ENCODE measurements around the gene LRP2. TPM values are rescaled to one million over a fixed set of nuclear protein-coding genes. Genes with fewer than 3 reads are reported as not detected.

LRP2 gene
- total and polyA plus RNA-seq, 4 donors, result 0.19 to 5.7 (median 0.40) TPM

GRCh38 chr2:169081551-169081950, 280.8 kb downstream of the LRP2 start:
- Histone ChIP-seq H3K9me3 (ENCODE audit: control insufficient read depth in 4 of 4, low read length in 3 of 4) (no peaks in the 10 kb centered on the region), H3K4me1 (ENCODE audit: control insufficient read depth in 4 of 4, insufficient read depth in 4 of 4, low read length in 3 of 4) (peaks cover 0 to 3% (median 0%) of the 10 kb centered on the region in 4 donors), H3K9ac (ENCODE audit: low read depth in 1 of 2, low read length in 2 of 2) (no peak overlapping the region), H3K27me3 (ENCODE audit: control insufficient read depth in 4 of 4, insufficient read depth in 4 of 4, low read length in 3 of 4) (no peaks in the 10 kb centered on the region), H3K36me3 (ENCODE audit: control insufficient read depth in 4 of 4, insufficient read depth in 3 of 4, low read depth in 1 of 4, low read length in 3 of 4) (no peaks in the 10 kb centered on the region), H3K27ac (ENCODE audit: low read depth in 1 of 2, low read length in 2 of 2) (no peak overlapping the region), H3K4me3 (ENCODE audit: low read depth in 1 of 3, low read length in 3 of 3) (no peak overlapping the region)
- 83% methylated on average over 5 of the region's 5 CpGs for WGBS
- no peak for TF ChIP-seq RAD21 (IDR thresholded peaks at IDR 0.05)
- no peak for TF ChIP-seq JUND (IDR thresholded peaks at IDR 0.05)
- no peak for TF ChIP-seq EGR1 (IDR thresholded peaks at IDR 0.05; ENCODE audit: low read depth in 2 of 2)
- DNase-seq (ENCODE audit: low spot score), result no peak

GRCh38 chr2:169080250-169081069, 281.9 kb downstream of the LRP2 start:
- 87% methylated on average over 2 of the region's 2 CpGs for WGBS
- H3K27ac ChIP-seq (ENCODE audit: low read depth in 1 of 2, low read length in 2 of 2), result no peak overlapping the region
- no peak for DNase-seq (ENCODE audit: low spot score)

More at GRCh38 chr2:169080250-169081069, 281.9 kb downstream of the LRP2 start:
- Histone ChIP-seq H3K36me3 (ENCODE audit: control insufficient read depth in 4 of 4, insufficient read depth in 3 of 4, low read depth in 1 of 4, low read length in 3 of 4) (no peaks in the 10 kb centered on the region), H3K9me3 (ENCODE audit: control insufficient read depth in 4 of 4, low read length in 3 of 4) (no peaks in the 10 kb centered on the region), H3K4me3 (ENCODE audit: low read depth in 1 of 3, low read length in 3 of 3) (no peak overlapping the region), H3K9ac (ENCODE audit: low read depth in 1 of 2, low read length in 2 of 2) (no peak overlapping the region), H3K27me3 (ENCODE audit: control insufficient read depth in 4 of 4, insufficient read depth in 4 of 4, low read length in 3 of 4) (no peaks in the 10 kb centered on the region), H3K4me1 (ENCODE audit: control insufficient read depth in 4 of 4, insufficient read depth in 4 of 4, low read length in 3 of 4) (peaks cover 0 to 6% (median 0%) of the 10 kb centered on the region in 4 donors)
- TF ChIP-seq REST (IDR thresholded peaks at IDR 0.05) (no peak), JUND (IDR thresholded peaks at IDR 0.05) (no peak), RAD21 (IDR thresholded peaks at IDR 0.05) (no peak), SP1 (IDR thresholded peaks at IDR 0.05) (no peak), YY1 (IDR thresholded peaks at IDR 0.05) (no peak), CTCF (IDR thresholded peaks at IDR 0.05; ENCODE audit: low read depth, low read length, missing input control) (no peak), MAX (IDR thresholded peaks at IDR 0.05) (no peak), GABPA (IDR thresholded peaks at IDR 0.05 in 1 of 2, conservative IDR thresholded peaks at IDR 0.05 in 1 of 2) (no peak), TAF1 (conservative IDR thresholded peaks at IDR 0.05) (no peak), NR2F2 (IDR thresholded peaks at IDR 0.05) (no peak)

Data from liver (tissue), 9 donors.